IMR-90 (cell line): ENCODE data around the gene RCN2.

ENCODE experiments used
- BHLHE40 ChIP-seq: fragments of 150-350 bp; IDR thresholded peaks from 2 replicates; pipeline ENCODE4 v1.6.1; 2016; ENCODE audit warnings: mild to moderate bottlenecking, low read depth, low read length
- MAFK ChIP-seq: IDR thresholded peaks from 2 replicates; pipeline ENCODE4 v1.6.1; 2012; ENCODE audit warnings: low read depth, low read length, improper control_type of control experiment
- MAZ ChIP-seq: IDR thresholded peaks from 2 replicates; pipeline ENCODE4 v1.6.1; 2012; ENCODE audit warnings: low read depth, mild to moderate bottlenecking, low read length, improper control_type of control experiment, moderate library complexity, borderline replicate concordance
- MXI1 ChIP-seq: IDR thresholded peaks from 2 replicates; pipeline ENCODE4 v1.6.1; 2012; ENCODE audit warnings: low read depth, mild to moderate bottlenecking, low read length, moderate library complexity, borderline replicate concordance
- POLR2A ChIP-seq: IDR thresholded peaks from 2 replicates; pipeline ENCODE4 v1.6.1; 2012; ENCODE audit warnings: mild to moderate bottlenecking, low read depth, low read length
- RAD21 ChIP-seq: IDR thresholded peaks from 2 replicates; pipeline ENCODE4 v1.6.1; 2012; ENCODE audit warnings: low read length, improper control_type of control experiment
- RCOR1 ChIP-seq: IDR thresholded peaks from 2 replicates; pipeline ENCODE4 v1.6.1; 2012; ENCODE audit warnings: mild to moderate bottlenecking, low read length, improper control_type of control experiment; ENCODE audit not compliant: insufficient replicate concordance
- RFX5 ChIP-seq: IDR thresholded peaks from 2 replicates; pipeline ENCODE4 v1.8.0; 2012; ENCODE audit warnings: low read depth, mild to moderate bottlenecking, low read length, moderate library complexity
- SMC3 ChIP-seq: fragments of 150-350 bp; IDR thresholded peaks from 2 replicates; pipeline ENCODE4 v1.6.1; 2016; ENCODE audit warnings: low read depth, mild to moderate bottlenecking, antibody characterized with exemption, low read length, moderate library complexity
- TF ChIP-seq, protein P1 (sequence below): conservative IDR thresholded peaks from 2 replicates; pipeline ENCODE4 v1.5.1; 2012; ENCODE audit warnings: mild to moderate bottlenecking, low read depth, low read length, improper control_type of control experiment
- TF ChIP-seq, protein P2 (sequence below): fragments of 150-350 bp; IDR thresholded peaks from 2 replicates; pipeline ENCODE4 v1.6.1; 2017; ENCODE audit warnings: mild to moderate bottlenecking, antibody characterized with exemption, low read length, low read depth

DNA sequence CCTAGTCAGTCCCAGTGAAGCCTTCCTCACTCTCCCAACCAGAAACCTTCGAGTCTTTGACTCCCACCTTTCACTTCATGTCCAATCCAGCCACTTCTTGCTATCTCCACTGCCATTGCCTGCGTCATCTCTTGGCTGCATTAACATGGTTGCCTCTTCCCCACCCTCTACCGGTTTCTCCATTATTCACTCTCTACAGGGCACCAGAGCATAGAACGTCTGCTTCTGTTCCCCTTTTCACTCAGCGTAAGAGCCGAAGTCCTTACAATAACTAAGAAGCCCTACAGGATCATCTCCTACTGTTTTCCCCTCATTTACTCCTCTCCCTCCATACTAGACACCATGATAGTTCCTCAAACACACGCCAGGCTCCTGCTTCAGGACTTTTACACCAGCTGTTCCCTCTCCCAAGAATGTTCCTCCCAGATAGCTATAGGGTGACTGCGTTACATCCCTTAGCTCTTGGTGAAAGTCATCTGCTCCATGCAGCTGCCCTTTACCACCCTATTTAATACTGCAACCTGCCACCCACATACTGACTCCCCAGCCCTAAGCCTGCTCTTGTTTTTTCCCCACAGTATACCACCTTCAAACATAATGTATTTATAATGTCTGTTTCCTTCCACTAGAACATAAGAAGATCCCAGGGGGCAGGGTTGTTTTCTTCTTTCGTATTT is 30.9 kb downstream of the RCN2 start:
- TF ChIP-seq, protein P1, sequence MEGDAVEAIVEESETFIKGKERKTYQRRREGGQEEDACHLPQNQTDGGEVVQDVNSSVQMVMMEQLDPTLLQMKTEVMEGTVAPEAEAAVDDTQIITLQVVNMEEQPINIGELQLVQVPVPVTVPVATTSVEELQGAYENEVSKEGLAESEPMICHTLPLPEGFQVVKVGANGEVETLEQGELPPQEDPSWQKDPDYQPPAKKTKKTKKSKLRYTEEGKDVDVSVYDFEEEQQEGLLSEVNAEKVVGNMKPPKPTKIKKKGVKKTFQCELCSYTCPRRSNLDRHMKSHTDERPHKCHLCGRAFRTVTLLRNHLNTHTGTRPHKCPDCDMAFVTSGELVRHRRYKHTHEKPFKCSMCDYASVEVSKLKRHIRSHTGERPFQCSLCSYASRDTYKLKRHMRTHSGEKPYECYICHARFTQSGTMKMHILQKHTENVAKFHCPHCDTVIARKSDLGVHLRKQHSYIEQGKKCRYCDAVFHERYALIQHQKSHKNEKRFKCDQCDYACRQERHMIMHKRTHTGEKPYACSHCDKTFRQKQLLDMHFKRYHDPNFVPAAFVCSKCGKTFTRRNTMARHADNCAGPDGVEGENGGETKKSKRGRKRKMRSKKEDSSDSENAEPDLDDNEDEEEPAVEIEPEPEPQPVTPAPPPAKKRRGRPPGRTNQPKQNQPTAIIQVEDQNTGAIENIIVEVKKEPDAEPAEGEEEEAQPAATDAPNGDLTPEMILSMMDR: no peak
- TF ChIP-seq MAFK (no peak), POLR2A (no peak), RAD21 (no peak), MAZ (no peak), MXI1 (no peak), SMC3 (no peak), RCOR1 (no peak), BHLHE40 (no peak), RFX5 (no peak)
- TF ChIP-seq, protein P2, sequence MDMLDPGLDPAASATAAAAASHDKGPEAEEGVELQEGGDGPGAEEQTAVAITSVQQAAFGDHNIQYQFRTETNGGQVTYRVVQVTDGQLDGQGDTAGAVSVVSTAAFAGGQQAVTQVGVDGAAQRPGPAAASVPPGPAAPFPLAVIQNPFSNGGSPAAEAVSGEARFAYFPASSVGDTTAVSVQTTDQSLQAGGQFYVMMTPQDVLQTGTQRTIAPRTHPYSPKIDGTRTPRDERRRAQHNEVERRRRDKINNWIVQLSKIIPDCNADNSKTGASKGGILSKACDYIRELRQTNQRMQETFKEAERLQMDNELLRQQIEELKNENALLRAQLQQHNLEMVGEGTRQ: no peak
